OCI-LY3 (cell line): Measurements from ENCODE around the gene RAB8B.

Experiments used
- CTCF ChIP-seq: fragments of 200-600, 300-600 bp; sonication (generic); IDR thresholded peaks from 2 replicates; pipeline ENCODE4 v1.5.1; 2014; ENCODE audit warnings: antibody characterized with exemption, low read length, low read depth
- EZH2phosphoT487 ChIP-seq: fragments of 200-600 bp; shearing (Covaris generic); IDR thresholded peaks from 2 replicates; pipeline ENCODE4 v1.6.1; 2018; ENCODE audit warnings: antibody characterized with exemption, mixed run types, low read depth

- no peak for TF ChIP-seq CTCF
- no peak for TF ChIP-seq EZH2phosphoT487
Observed at GRCh38 chr15:63140936-63141335, 48.5 kb upstream of the RAB8B start.
